NCI-H2227 (cell line): ENCODE measurements around the gene PHB1.
"Not testable (repeated sequence)": the region's sequence is repeated elsewhere in the genome, so short reads cannot be mapped to it uniquely, and the experiment has no call there.

Experiments used
- DNase-seq: peaks from one replicate; lab custom pipeline; 2025; ENCODE audit not compliant: unreplicated experiment; lab: John Stamatoyannopoulos, UW

The PHB1 gene

DNA sequence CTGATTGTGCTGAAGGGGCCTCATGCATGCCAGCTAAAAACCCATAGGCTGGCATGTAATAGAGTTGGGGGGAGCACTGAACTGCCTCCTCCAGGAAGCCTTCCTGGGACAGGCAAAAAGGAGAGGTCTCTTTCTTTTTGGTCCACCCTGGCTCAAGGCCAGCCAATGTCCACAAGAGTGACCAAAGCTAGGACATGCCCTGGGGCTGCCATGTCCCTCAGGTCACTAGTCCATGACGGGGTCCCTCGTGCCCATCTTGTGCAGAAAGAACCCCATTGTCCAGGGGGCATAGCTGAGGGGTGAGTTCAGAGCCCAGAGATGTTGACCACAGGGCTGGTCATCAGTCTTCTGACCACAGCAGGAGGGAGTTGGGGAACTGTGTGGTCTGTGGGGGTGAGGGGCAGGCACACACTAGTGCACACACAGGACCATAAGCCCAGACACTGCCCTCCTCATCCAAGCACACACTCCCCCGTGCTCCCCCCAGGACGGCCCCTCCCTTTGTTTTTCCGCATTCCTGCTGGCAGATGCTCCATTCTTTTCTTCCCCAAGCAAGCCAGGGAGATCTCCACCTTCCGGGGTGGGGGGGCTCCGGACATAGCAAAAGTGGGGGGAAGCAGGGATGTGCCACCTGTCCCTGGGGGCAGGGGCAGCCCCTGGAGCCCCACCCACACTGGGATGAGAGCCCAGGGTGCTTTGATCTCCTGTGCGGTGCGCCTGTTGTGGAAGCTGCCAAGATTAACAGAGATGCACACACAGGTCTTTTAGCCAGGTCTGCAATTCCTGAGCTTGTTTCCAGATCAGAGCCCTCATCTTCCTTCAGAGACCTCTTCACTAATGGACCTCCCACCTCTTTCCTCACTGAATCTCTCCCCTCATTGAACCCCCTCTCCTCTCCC is 25.2 kb upstream of the PHB1 start:
- no peak for DNase-seq

DNA sequence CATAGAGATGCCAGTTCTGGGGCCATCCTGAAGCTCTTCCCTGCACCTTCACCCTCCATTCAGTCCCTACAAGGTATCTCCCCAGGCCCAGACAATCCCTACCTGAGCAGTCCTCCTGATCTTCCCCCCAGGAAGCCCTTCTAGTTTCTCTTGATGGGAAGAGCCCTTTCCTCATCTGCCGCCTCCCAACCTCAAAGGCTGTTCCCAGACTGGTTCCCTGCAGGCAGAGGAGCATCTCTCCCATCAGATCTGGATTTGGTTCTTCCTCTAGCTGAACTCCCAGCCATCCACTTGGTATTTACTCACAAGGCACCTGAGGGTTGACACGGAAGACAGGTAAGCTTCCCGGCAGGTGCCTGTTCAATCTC is 24.6 kb upstream of the PHB1 start:
- DNase-seq = no peak

DNA sequence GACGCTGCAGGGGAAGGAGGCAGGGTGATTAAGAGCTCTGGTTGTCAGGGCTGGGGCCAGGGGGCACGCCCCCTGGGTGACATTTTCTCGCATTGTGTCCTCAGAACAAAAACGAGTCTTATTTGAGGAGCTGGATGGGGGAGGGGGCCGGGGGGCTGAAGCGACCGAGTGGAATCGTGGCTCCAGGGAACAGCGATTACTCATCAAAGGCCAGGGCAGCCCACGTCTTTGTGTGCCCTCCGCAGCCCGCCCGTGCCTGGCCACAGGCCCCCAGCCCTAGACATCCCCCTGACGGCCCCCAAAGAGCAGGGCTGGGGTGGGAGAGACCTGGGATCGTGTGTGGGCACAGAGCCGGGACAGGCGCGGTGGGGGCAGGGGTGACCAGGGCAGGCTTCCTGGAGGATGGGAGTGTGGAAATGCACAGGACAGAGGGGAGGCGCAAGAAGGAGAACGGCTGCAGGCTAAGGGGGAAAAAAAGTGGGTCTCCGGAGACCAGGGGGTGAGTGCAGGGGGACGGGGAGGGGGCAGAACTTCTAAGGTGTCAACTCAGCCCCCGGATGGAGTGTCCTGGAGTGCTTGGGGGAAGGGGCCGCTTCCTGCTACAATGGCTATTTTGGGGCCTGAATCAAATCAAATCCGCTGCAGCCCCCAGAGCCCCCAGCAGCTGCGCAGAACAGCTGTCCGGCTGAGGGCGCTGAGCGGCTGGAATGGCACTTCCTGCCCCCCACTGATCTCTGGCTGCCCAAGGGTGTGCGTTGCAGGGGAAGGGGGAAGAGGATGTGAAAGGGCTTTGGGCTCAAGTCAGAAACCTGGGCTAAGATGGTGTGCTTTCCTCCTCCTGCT is 24.0 kb upstream of the PHB1 start:
- peak; percentile 42 for DNase-seq

DNA sequence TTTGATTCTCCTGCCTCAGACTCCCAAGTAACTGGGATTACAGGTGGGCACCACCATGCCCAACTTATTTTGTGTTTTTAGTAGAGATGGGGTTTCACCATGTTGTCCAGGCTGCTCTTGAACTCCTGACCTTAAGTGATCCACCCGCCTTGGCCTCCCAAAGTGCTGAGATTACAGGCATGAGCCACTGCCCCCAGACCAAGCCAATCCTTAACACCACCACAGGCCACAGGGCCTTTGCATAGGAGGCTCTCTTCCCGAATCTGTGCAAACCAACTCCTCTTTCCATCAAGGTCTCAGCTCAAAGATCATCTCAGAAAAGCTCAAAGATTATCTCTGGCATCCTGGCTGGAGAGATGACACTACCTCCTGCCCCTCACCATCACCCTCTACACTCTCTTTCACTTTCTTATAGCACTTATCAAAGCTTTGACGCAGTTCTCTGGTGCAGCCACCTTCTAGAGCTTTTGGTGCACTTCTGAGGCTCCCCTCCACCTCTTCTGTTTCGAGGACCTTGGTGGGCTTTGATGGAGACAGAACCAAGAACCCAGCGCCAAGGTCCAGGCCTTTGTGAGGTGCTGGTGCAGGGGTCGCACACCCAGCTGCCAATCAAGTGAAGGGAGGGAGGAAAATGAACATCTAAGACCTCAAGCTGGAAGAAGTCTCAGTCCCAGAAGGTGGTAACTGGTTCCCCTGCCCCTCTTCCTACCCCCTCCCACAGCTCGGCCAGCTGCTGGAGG is 23.2 kb upstream of the PHB1 start:
- no peak for DNase-seq

DNA sequence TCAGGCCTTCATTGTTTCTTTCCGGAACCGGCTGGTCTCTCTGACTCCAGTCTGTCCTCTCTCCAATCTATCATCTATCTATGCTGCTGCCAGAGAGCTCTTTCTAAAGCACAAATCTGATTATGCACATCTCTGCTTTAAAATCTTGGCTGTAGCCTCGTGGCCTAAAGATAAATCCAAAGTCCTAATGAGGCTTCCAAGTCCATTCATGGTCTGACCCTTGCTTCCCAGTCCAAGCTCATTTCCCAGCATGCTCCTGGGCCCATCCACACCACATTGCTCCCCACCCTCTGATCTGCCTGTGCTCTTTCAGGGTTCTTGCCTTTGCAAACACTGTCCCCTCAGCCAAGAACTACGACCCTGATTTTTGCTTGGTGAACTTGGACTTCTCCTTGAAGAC is 21.5 kb upstream of the PHB1 start:
- no peak for DNase-seq

DNA sequence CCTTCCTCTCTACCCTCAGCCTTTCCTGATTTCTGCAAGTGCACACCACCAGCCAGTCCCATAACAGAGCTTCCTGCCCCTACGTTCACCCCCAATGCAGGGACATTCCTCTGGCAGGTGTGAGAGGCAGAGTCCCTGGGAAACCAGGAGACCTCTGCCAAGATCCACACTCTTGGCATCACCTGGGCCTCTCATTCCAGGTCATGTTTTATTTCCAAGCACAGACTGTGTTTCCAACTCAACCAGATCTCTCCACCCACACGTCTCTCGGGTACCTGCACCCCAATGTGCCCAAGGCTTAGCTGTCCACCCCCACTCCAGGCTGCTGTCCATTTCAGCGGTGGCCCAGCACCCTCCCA is 21.0 kb upstream of the PHB1 start:
- no peak for DNase-seq

DNA sequence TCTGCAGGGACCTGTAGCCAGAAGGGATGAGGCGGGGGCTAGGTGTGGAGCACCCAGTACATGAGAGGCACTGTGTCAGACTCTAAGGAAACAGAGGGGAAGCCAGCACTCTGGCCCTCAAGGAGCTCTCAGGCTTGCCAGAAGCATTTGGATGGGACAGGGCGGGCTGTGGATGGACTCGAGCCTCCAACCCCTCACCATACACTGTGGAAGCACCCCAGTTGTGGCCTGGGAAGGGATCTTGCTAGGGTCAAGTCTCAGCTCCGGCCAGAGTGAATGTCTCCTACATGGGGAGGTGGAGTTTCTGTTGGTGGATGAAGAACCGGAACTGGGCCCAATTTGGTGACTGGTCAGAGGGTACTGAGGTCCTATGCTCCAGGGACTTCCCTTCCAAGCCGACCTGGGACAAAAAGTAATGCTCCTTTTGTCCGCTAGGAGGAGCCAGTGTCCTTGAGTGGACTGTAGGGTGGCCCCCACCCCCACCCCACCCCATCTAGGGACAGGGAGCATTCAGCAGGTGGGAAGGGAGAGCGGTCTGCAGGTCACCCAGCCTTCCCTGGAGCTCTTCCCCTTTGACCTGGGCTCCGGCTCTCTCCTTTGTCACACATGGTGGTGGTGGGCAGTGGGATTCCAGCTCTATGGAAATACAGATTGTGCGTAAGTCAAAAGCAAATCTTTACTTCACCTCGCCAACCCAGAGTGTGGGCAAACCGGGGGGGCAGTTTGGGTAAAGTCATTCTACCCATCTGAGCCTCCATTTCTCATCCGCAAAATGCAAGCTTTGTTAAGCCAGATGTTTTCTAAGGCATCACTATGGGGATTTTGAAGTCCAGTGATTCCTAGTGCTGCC is 20.4 kb upstream of the PHB1 start:
- peak; percentile 72 for DNase-seq

DNA sequence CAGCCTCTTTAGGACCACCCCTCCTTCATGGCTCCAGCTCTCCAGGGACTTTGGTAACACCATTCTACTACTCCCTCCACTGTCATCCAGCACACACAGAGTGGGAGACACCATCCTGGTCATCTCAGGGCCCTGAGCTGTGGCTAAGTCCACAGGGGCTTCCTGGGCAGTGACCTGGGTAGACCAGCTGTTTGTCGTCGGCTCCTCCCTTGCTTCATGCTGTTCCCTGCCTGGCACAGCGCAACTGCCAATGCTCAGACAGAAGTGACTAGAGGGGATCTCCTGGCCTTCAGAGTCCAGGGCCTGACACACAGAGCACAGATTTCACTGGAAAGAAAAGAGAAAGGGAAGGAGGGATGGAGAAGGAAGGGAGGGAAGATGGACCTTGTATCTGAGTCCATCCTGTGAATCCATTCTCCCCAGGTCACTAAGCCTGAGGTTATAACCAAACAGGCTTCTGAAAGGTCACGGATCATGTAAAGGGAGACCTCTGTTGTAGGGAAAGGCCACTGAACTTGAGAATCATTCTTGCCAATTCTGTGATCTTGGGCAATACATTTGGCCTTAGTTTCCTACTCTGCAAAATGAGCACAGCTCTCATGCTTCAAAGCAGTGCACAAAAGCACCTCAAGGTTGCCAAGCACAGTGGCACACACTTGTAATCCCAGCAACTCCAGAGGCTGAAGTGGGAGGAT is 18.5 kb upstream of the PHB1 start:
- DNase-seq = no peak

DNA sequence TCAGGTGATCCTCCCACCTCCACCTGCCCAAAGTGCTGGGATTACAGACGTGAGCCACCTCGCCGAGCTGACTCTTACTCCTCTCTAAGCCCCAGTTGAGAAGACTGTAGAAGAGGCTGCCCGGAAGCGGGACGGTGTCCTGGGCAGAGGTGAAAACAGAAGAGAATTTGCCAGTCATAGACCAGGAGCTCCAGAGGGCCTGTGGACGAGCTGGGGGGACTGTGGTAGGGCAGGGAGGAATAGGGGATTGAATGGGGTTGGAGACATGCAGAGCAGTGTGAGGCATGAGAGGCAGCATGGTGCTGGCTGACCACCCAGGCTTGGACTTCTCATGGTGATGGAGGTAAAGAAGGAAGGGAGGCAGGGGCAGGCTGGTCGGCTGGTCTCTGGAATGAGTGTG is 17.1 kb upstream of the PHB1 start:
- DNase-seq = no peak

DNA sequence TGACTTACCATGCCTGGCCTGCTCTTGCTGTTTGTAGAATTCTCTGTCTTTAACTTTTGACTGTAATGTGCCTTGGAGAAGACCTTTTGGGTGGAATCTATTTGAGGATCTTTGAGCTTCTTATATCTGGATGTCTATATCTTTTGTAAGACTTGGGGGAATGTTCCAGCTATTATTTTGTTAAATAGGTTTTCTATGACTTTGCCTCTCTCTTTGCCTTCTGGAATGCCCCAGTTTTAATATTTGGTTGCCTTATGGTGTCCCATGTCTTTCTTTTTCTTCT is 10.3 kb upstream of the PHB1 start:
- DNase-seq = no peak

DNA sequence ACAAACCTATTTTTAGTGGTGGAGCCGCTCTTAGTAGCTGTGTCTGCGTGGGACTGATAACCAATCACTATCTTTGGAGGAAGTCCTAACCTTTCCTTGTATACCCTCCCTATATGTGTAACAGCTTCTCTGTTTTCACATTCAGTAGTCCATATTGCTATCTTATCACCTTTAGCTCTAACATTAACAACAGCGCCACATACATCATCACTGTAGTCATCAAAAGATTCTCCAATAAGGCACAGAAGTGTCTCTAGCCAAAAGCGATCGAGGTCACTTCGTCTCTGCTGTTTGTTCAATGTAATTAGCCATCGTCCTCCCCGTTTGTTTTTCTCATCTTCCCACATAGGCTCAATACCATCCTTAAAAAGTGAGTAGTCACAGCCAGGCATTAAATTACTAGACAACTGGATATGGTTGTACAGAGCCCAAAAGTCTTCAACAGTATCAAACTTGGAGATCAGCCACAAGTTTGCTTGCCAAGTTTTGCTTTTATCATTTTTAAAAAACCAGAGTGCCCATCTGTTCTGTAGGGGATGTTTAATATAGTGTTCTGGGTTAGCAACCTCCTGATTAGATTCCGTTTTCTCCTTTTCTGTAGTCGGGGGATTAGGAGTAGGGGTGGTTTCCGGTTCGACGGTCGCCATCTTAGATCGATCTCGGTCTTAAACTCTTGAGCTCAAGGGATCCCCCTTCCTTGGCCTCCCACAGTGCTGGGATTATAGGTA is 9.8 kb upstream of the PHB1 start:
- DNase-seq = not testable (repeated sequence)

DNA sequence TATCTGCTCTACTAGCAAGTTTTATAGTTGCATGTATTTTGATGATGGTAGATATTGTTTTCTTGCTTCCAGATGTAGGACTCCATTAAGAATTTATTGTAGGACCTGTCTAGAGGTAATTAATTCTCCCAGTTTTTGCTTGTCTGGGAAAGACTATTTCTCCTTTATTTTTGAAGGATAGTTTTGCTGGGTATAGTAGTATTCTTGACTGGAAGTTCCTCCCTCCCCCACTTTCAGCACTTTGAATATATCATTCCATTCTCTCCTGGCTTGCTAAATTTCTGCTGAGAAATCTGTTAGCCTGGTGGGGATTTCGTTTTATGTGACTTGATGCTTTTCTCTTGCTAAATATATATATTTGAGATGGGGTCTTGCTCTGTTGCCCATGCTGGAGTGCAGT is 8.0 kb upstream of the PHB1 start:
- DNase-seq = no peak

DNA sequence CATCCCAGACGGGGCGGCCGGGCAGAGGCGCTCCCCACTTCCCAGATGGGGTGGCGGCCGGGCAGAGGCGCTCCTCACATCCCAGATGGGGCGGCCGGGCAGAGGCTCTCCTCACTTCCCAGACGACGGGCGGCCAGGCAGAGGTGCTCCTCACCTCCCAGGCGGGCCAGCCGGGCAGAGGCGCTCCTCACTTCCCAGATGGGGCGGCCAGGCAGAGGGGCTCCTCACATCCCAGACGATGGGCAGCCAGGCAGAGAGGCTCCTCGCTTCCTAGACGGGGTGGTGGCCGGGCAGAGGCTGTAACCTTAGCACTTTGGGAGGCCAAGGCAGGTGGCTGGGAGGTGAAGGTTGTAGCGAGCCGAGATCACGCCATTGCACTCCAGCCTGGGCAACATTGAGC is 5.1 kb upstream of the PHB1 start:
- not testable (repeated sequence) for DNase-seq

DNA sequence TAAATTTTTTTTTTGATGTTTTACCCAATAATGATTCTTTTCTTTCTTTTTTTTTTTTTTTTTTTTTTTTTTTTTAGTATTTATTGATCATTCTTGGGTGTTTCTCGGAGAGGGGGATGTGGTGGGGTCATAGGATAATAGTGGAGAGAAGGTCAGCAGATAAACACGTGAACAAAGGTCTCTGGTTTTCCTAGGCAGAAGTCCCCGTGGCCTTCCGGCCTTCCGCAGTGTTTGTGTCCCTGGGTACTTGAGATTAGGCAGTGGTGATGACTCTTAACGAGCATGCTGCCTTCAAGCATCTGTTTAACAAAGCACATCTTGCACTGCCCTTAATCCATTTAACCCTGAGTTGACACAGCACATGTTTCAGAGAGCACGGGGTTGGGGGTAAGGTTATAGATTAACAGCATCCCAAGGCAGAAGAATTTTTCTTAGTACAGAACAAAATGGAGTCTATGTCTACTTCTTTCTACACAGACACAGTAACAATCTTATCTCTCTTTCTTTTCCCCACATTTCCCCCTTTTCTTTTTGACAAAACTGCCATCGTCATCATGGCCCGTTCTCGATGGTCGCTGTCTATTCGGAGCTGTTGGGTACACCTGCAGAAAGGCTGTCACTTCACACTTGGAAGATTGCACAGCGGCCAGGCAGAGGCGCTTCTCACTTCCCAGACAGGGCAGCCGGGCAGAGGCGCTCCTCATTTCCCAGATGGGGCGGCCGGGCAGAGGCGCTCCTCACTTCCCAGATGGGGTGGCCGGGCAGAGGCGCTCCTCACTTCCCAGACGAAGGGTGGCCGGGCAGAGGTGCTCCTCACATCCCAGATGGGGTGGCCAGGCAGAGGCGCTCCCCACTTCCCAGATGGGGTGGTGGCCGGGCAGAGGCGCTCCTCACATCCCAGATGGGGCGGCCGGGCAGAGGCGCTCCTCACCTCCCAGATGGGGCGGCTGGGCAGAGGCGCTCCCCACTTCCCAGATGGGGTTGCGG is 4.4 kb upstream of the PHB1 start:
- DNase-seq = not testable (repeated sequence)

DNA sequence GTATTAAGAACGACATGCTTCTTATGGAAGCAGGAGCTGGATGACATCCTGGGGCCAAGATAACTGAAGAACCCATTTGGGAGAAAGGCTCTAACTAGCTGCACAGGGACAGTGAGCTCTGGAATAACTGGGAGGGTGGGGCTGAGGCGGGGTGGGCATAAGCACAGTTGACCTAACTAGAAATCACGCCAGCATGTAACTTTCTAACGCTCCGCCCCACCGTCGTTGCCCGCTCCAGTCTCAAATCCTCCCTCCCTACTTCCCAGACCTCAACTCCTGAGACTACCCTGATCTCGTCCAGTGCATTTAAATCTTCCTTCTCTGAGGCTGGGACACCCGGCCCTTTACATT is 436 bp downstream of the PHB1 start:
- DNase-seq = no peak

DNA sequence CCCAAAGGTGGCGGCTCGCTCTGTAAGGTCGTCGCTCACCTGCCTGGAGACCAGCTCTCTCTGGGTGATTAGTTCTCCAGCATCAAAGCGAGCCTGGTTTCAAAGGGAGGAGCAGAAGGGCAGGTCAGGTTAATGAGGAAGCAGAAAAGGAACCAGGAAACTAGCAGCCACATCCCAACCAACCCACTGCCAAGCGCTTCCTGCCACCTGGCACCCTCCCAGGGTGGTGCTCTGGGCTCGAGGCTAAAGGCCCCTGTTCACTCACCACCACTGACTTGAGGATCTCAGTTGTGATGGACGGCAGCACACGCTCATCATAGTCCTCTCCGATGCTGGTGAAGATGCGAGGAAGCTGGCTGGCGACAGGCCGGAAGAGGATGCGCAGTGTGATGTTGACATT is 5.6 kb downstream of the PHB1 start:
- no peak for DNase-seq

DNA sequence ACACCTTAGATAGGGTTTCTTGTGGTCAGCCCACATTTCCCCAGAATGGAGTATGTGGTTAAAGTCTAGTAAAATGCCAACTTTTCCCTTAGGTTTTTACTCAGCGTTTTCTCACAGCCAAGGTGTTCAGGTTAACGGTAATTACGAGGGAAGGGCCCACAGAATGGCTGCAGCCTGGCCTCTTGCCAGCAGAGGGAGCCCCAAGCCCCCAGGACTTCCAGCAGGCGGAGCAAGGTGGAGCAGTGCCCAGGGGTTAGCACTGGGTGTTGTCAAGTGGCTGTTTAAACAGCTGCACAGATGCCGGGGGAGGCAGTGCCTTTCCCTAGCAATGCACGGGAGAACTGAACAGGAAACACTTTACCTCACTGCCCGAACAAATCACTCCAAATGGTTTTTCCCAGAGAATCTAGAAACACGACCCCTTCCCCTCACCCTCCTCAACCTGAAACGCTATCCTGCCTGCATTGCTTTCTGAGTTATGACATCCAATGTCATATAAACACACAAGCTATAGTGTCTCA is 6.6 kb downstream of the PHB1 start:
- peak; percentile 92 for DNase-seq

DNA sequence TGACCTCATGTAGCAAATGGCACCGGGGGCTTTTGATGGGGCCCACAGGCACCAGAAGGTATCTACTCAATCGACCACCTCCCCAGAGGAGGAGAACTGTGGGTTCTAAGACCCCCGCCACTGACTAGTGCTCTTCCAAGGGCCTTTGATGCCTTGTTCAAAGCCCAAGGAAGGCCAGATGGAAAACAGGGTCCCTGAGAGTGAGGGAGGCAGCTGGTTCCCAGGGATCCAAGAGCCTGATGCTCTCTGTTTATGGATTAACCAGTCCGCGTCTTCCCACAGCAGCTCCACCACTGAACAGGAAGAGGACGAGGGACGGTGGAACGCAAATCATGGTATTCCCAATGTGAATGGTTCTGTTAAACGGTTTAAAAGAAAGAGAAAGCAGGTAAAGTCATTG is 7.6 kb downstream of the PHB1 start:
- DNase-seq = no peak
